Liver (tissue), 9 donors: ENCODE results near the gene NTHL1. TPM values are rescaled to one million over a fixed set of nuclear protein-coding genes. Genes with fewer than 3 reads are reported as not detected.
A peak's percentile ranks its signal among the peaks of the same experiment; 100 is the strongest.

ENCODE experiments used
- DNase-seq: peaks from one replicate; pipeline ENCODE4 v3.0.0-alpha.2; 2017; ENCODE audit warnings: low spot score
- H3K27ac ChIP-seq, 2 donors: one replicate each; pipeline ENCODE4 v1.7.0; 2013; ENCODE audit warnings: inconsistent platforms in 2 of 2, low read length in 2 of 2, control low read depth in 1 of 2, low read depth in 1 of 2, mild to moderate bottlenecking in 1 of 2
- H3K27me3 ChIP-seq, 4 donors: one replicate each; pipeline versions ENCODE4 v1.6.1 to v1.7.0; 2013; ENCODE audit warnings: low read length in 3 of 4, inconsistent platforms in 1 of 4, mild to moderate bottlenecking in 1 of 4, moderate library complexity in 1 of 4; ENCODE audit not compliant: control insufficient read depth in 4 of 4, insufficient read depth in 4 of 4
- H3K36me3 ChIP-seq, 4 donors: one replicate each; pipeline versions ENCODE4 v1.6.1 to v1.7.0; 2013; ENCODE audit warnings: low read length in 3 of 4, mild to moderate bottlenecking in 3 of 4, low read depth in 1 of 4, moderate library complexity in 1 of 4; ENCODE audit not compliant: control insufficient read depth in 4 of 4, insufficient read depth in 3 of 4
- H3K4me1 ChIP-seq, 4 donors: one replicate each; pipeline versions ENCODE4 v1.6.1 to v1.7.0; 2013; ENCODE audit warnings: low read length in 3 of 4, mild to moderate bottlenecking in 3 of 4, moderate library complexity in 1 of 4; ENCODE audit not compliant: control insufficient read depth in 4 of 4, insufficient read depth in 4 of 4
- H3K4me3 ChIP-seq, 3 donors: one replicate each; pipeline versions ENCODE4 v1.6.1 to v1.7.0; 2013; ENCODE audit warnings: low read length in 3 of 3, control low read depth in 1 of 3, low read depth in 1 of 3, mild to moderate bottlenecking in 1 of 3
- H3K9ac ChIP-seq, 2 donors: one replicate each; pipeline ENCODE4 v1.7.0; 2013; ENCODE audit warnings: low read length in 2 of 2, mild to moderate bottlenecking in 2 of 2, moderate library complexity in 2 of 2, control low read depth in 1 of 2, low read depth in 1 of 2
- H3K9me3 ChIP-seq, 4 donors: one replicate each; pipeline versions ENCODE4 v1.6.1 to v1.7.0; 2013; ENCODE audit warnings: low read length in 3 of 4; ENCODE audit not compliant: control insufficient read depth in 4 of 4
- EGR1 ChIP-seq, 2 donors: IDR thresholded peaks; 2 replicates each; pipeline ENCODE4 v1.6.1; 2016 to 2018; ENCODE audit warnings: antibody characterized with exemption in 2 of 2, low read depth in 2 of 2
- FOXA1 ChIP-seq: IDR thresholded peaks from 2 replicates; pipeline ENCODE4 v1.6.1; 2016; ENCODE audit warnings: antibody characterized with exemption
- FOXA2 ChIP-seq: IDR thresholded peaks from 2 replicates; pipeline ENCODE4 v1.6.1; 2016; ENCODE audit warnings: antibody characterized with exemption
- GABPA ChIP-seq, 2 donors: IDR thresholded peaks in 1 of 2; conservative IDR thresholded peaks in 1 of 2; 2 replicates each; pipeline ENCODE4 v1.6.1; 2016; ENCODE audit warnings: antibody characterized with exemption in 2 of 2, mild to moderate bottlenecking in 1 of 2, moderate library complexity in 1 of 2
- HNF4A ChIP-seq, 2 donors: conservative IDR thresholded peaks; 2 replicates each; pipeline ENCODE4 v1.6.1; 2016; ENCODE audit warnings: antibody characterized with exemption in 2 of 2, mild to moderate bottlenecking in 2 of 2
- HNF4G ChIP-seq: IDR thresholded peaks from 2 replicates; pipeline ENCODE4 v1.6.1; 2016; ENCODE audit warnings: antibody characterized with exemption
- JUND ChIP-seq, 2 donors: IDR thresholded peaks; 2 replicates each; pipeline ENCODE4 v1.6.1; 2016; ENCODE audit warnings: antibody characterized with exemption in 2 of 2
- NR2F2 ChIP-seq: IDR thresholded peaks from 2 replicates; pipeline ENCODE4 v1.6.1; 2016; ENCODE audit warnings: antibody characterized with exemption
- RAD21 ChIP-seq, 2 donors: IDR thresholded peaks; 2 replicates each; pipeline ENCODE4 v1.6.1; 2016; ENCODE audit warnings: antibody characterized with exemption in 2 of 2, mild to moderate bottlenecking in 2 of 2
- RXRA ChIP-seq, 2 donors: IDR thresholded peaks; 2 replicates each; pipeline ENCODE4 v1.6.1; 2017 to 2018; ENCODE audit warnings: antibody characterized with exemption in 2 of 2, mild to moderate bottlenecking in 1 of 2
- SP1 ChIP-seq: IDR thresholded peaks from 2 replicates; pipeline ENCODE4 v1.6.1; 2018; ENCODE audit warnings: antibody characterized with exemption, mild to moderate bottlenecking
- TAF1 ChIP-seq: conservative IDR thresholded peaks from 2 replicates; pipeline ENCODE4 v1.6.1; 2016; ENCODE audit warnings: antibody characterized with exemption, mild to moderate bottlenecking
- YY1 ChIP-seq: IDR thresholded peaks from 2 replicates; pipeline ENCODE4 v1.6.1; 2016; ENCODE audit warnings: antibody characterized with exemption, mild to moderate bottlenecking
- WGBS: extraction: QIAGEN DNeasy Blood & Tissue Kit; methylation state at CpG from one replicate; pipeline ENCODE4 v1.1.7; 2013; 5-methylcytosine and 5-hydroxymethylcytosine counted together
- polyA plus RNA-seq, 2 donors: library from polyadenylated mRNA; stranded (reverse) in 1 of 2; unstranded in 1 of 2; fragments of 200-250 nt in 1 of 2; fragments of >200 nt in 1 of 2; fragmentation: Nextera tagmentation in 1 of 2; extraction: Ambion mirVana in 1 of 2; gene quantifications; one replicate each; pipeline versions ENCODE4 v1.2.1 to v1.2.3, GENCODE V29; 2013 to 2015
- total RNA-seq, 2 donors: library from RNA; depleted of rRNA; stranded (reverse); fragments of >200 nt; gene quantifications; one replicate each; pipeline ENCODE4 v1.2.3, GENCODE V29; 2014
- TF ChIP-seq, protein P1 (sequence below): IDR thresholded peaks from 2 replicates; pipeline ENCODE4 v1.6.1; 2016; ENCODE audit warnings: antibody characterized with exemption
- TF ChIP-seq, protein P2 (sequence below): fragments of 150-350 bp; IDR thresholded peaks from 2 replicates; pipeline ENCODE4 v1.5.1; 2017; ENCODE audit warnings: improper control_type of control experiment, low read depth, low read length; ENCODE audit not compliant: missing input control
- TF ChIP-seq, protein P3 (sequence below): IDR thresholded peaks from 2 replicates; pipeline ENCODE4 v1.6.1; 2016; ENCODE audit warnings: antibody characterized with exemption, mild to moderate bottlenecking
- TF ChIP-seq, protein P4 (sequence below): IDR thresholded peaks from 2 replicates; pipeline ENCODE4 v1.6.1; 2016; ENCODE audit warnings: antibody characterized with exemption
- TF ChIP-seq, protein P5 (sequence below): IDR thresholded peaks from 2 replicates; pipeline ENCODE4 v1.6.1; 2016; ENCODE audit warnings: antibody characterized with exemption
- donor health status: healthy.
- donor health status: healthy.
- donor health status: healthy.
- donor health status: healthy.
- donor health status: healthy.

Gene NTHL1
- total and polyA plus RNA-seq, 4 donors = 10.4 to 166 (median 19.1) TPM

DNA sequence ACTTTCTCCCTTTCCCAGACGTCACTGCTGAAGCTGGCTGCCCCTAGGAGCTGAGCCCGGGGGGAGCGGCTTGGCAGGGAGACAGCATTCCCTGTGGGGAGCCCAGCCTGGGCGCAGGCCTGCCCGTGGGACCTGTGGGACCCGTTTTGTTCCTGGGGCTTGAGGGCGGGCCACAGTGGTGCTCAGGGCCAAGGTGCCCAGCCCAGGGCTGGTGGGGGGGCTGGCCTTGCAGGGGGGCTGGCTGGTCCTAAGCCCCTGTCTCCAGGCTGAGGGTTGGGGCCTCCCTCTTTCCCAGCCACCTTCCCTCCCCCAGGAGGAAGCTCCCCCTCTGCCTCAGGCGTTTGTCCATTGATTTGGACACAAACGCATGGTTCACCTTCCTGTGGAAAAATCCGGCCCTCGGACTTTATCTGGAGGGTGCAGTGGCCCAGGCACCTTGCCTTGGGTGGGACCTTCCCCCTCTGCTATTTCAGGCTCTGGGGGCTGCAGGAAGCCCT is 16.5 kb downstream of the NTHL1 start:
- Histone ChIP-seq H3K4me3 (no peak overlapping the region), H3K27me3 (no peaks in the 10 kb centered on the region), H3K9me3 (no peaks in the 10 kb centered on the region), H3K4me1 (peaks cover 26 to 83% (median 66%) of the 10 kb centered on the region in 4 donors), H3K9ac (no peak overlapping the region), H3K27ac (peak overlapping the region; percentile 68 to 84), H3K36me3 (no peaks in the 10 kb centered on the region)
- WGBS = 61% methylated on average over 11 of the region's 11 CpGs
- no peak for DNase-seq
- peak; percentile 47 for TF ChIP-seq SP1
- TF ChIP-seq, protein P1, sequence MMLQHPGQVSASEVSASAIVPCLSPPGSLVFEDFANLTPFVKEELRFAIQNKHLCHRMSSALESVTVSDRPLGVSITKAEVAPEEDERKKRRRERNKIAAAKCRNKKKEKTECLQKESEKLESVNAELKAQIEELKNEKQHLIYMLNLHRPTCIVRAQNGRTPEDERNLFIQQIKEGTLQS = no peak
- no peak for TF ChIP-seq JUND (IDR thresholded peaks at IDR 0.05)
- TF ChIP-seq FOXA2 = no peak
- no peak for TF ChIP-seq FOXA1
- TF ChIP-seq HNF4A (conservative IDR thresholded peaks at IDR 0.05) = no peak
- peak; percentile 64 for TF ChIP-seq NR2F2

DNA sequence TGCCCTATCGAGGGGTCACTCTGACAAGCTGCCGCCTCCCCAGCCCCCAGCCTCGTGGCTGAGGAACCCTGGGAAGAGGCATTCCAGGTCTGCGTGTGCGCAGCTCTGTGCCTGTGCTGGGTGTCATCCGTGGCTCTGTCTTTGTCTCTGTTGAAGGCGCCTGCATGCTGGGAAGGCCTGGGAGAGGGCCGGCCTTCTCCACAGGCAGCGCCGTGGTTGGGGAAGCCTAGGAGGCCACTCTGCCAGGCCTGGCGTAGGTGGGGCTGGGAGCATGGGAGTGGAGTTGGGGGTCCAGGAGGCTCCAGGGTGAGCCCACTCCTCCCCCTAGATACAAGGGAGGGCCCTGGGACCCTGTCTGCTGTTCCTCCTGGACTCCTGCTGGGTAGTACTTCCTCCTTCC is 17.6 kb downstream of the NTHL1 start:
- peak overlapping the region; percentile 41 to 99 (median 47) for H3K4me3 ChIP-seq
- H3K9ac ChIP-seq = peak overlapping the region; percentile 75 to 94
- no peak for DNase-seq
- WGBS = 57% methylated on average over 11 of the region's 11 CpGs
- H3K27me3 ChIP-seq = no peaks in the 10 kb centered on the region
- H3K9me3 ChIP-seq = no peaks in the 10 kb centered on the region
- no peak for TF ChIP-seq SP1
- TF ChIP-seq, protein P2, sequence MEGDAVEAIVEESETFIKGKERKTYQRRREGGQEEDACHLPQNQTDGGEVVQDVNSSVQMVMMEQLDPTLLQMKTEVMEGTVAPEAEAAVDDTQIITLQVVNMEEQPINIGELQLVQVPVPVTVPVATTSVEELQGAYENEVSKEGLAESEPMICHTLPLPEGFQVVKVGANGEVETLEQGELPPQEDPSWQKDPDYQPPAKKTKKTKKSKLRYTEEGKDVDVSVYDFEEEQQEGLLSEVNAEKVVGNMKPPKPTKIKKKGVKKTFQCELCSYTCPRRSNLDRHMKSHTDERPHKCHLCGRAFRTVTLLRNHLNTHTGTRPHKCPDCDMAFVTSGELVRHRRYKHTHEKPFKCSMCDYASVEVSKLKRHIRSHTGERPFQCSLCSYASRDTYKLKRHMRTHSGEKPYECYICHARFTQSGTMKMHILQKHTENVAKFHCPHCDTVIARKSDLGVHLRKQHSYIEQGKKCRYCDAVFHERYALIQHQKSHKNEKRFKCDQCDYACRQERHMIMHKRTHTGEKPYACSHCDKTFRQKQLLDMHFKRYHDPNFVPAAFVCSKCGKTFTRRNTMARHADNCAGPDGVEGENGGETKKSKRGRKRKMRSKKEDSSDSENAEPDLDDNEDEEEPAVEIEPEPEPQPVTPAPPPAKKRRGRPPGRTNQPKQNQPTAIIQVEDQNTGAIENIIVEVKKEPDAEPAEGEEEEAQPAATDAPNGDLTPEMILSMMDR = no peak
- no peak for TF ChIP-seq JUND (IDR thresholded peaks at IDR 0.05)
- no peak for TF ChIP-seq YY1
- TF ChIP-seq EGR1 (IDR thresholded peaks at IDR 0.05; ENCODE audit: low read depth in 2 of 2) = no peak
- TF ChIP-seq HNF4G = no peak
- no peak for TF ChIP-seq FOXA1
- no peak for TF ChIP-seq TAF1
- TF ChIP-seq RXRA (IDR thresholded peaks at IDR 0.05) = no peak
- TF ChIP-seq, protein P3, sequence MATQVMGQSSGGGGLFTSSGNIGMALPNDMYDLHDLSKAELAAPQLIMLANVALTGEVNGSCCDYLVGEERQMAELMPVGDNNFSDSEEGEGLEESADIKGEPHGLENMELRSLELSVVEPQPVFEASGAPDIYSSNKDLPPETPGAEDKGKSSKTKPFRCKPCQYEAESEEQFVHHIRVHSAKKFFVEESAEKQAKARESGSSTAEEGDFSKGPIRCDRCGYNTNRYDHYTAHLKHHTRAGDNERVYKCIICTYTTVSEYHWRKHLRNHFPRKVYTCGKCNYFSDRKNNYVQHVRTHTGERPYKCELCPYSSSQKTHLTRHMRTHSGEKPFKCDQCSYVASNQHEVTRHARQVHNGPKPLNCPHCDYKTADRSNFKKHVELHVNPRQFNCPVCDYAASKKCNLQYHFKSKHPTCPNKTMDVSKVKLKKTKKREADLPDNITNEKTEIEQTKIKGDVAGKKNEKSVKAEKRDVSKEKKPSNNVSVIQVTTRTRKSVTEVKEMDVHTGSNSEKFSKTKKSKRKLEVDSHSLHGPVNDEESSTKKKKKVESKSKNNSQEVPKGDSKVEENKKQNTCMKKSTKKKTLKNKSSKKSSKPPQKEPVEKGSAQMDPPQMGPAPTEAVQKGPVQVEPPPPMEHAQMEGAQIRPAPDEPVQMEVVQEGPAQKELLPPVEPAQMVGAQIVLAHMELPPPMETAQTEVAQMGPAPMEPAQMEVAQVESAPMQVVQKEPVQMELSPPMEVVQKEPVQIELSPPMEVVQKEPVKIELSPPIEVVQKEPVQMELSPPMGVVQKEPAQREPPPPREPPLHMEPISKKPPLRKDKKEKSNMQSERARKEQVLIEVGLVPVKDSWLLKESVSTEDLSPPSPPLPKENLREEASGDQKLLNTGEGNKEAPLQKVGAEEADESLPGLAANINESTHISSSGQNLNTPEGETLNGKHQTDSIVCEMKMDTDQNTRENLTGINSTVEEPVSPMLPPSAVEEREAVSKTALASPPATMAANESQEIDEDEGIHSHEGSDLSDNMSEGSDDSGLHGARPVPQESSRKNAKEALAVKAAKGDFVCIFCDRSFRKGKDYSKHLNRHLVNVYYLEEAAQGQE = no peak
- TF ChIP-seq RAD21 (IDR thresholded peaks at IDR 0.05) = no peak
- no peak for TF ChIP-seq FOXA2
- TF ChIP-seq NR2F2 = no peak
- TF ChIP-seq, protein P1 = no peak
- no peak for TF ChIP-seq GABPA (IDR thresholded peaks at IDR 0.05 in 1 of 2, conservative IDR thresholded peaks at IDR 0.05 in 1 of 2)
- TF ChIP-seq HNF4A (conservative IDR thresholded peaks at IDR 0.05) = no peak
- TF ChIP-seq, protein P4, sequence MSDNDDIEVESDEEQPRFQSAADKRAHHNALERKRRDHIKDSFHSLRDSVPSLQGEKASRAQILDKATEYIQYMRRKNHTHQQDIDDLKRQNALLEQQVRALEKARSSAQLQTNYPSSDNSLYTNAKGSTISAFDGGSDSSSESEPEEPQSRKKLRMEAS = no peak
- TF ChIP-seq, protein P5, sequence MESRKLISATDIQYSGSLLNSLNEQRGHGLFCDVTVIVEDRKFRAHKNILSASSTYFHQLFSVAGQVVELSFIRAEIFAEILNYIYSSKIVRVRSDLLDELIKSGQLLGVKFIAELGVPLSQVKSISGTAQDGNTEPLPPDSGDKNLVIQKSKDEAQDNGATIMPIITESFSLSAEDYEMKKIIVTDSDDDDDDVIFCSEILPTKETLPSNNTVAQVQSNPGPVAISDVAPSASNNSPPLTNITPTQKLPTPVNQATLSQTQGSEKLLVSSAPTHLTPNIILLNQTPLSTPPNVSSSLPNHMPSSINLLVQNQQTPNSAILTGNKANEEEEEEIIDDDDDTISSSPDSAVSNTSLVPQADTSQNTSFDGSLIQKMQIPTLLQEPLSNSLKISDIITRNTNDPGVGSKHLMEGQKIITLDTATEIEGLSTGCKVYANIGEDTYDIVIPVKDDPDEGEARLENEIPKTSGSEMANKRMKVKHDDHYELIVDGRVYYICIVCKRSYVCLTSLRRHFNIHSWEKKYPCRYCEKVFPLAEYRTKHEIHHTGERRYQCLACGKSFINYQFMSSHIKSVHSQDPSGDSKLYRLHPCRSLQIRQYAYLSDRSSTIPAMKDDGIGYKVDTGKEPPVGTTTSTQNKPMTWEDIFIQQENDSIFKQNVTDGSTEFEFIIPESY = no peak
- peaks cover 24 to 87% (median 67%) of the 10 kb centered on the region in 4 donors for H3K4me1 ChIP-seq
- H3K27ac ChIP-seq = peak overlapping the region; percentile 68 to 84
- H3K36me3 ChIP-seq = no peaks in the 10 kb centered on the region
